DOHH2 (cell line): Measurements from ENCODE around the gene TSPAN5.

Experiments
- CTCF ChIP-seq: fragments of 200-600 bp; sonication (generic); IDR thresholded peaks from one replicate; pipeline ENCODE4 v1.5.1; 2014; ENCODE audit warnings: antibody characterized with exemption, mild to moderate bottlenecking, low read depth, low read length; ENCODE audit not compliant: poor library complexity, severe bottlenecking
- EZH2phosphoT487 ChIP-seq: fragments of 200-600 bp; sonication (generic); IDR thresholded peaks from 2 replicates; pipeline ENCODE4 v1.6.1; 2017; ENCODE audit warnings: borderline replicate concordance, mild to moderate bottlenecking, antibody characterized with exemption, low read length, moderate library complexity, mixed read lengths

GRCh38 chr4:98448908-98449307 lies 209.5 kb downstream of the TSPAN5 start:
- TF ChIP-seq EZH2phosphoT487 (no peak), CTCF (no peak)
